GM12875 (cell line): ENCODE data around the gene RHOJ.
"Not testable (repeated sequence)": the region's sequence is repeated elsewhere in the genome, so short reads cannot be mapped to it uniquely, and the experiment has no call there.

Source experiments
- H3K4me3 ChIP-seq: one replicate; pipeline ENCODE4 v1.5.1; 2011; ENCODE audit warnings: low read depth, low read length, control low read depth
- CTCF ChIP-seq: IDR thresholded peaks from 2 replicates; pipeline ENCODE4 v1.5.1; 2011; ENCODE audit warnings: low read depth, mild to moderate bottlenecking, control low read depth, inconsistent platforms, low read length, moderate library complexity, borderline replicate concordance; ENCODE audit not compliant: insufficient read depth

RHOJ gene

GRCh38 chr14:63296060-63296563, 91.9 kb downstream of the RHOJ start:
- H3K4me3 ChIP-seq = no peak overlapping the region

GRCh38 chr14:63297372-63298063, 93.3 kb downstream of the RHOJ start:
- no peak overlapping the region for H3K4me3 ChIP-seq
- no peak for TF ChIP-seq CTCF

More at GRCh38 chr14:63296060-63296563, 91.9 kb downstream of the RHOJ start:
- no peak for TF ChIP-seq CTCF

GRCh38 chr14:63299351-63300110, 95.3 kb downstream of the RHOJ start:
- H3K4me3 ChIP-seq = no peak overlapping the region
- TF ChIP-seq CTCF = no peak

- H3K4me3 ChIP-seq = no peak overlapping the region
- TF ChIP-seq CTCF = no peak
Observed at GRCh38 chr14:63300854-63301253, 96.6 kb downstream of the RHOJ start.

GRCh38 chr14:63301891-63302534, 97.8 kb downstream of the RHOJ start:
- no peak overlapping the region for H3K4me3 ChIP-seq
- TF ChIP-seq CTCF = no peak

- H3K4me3 ChIP-seq = not testable (repeated sequence)
Observed at GRCh38 chr14:63304429-63304828, 100.2 kb downstream of the RHOJ start.

GRCh38 chr14:63308723-63309317, 104.6 kb downstream of the RHOJ start:
- peak; percentile 77 for TF ChIP-seq CTCF
- no peak overlapping the region for H3K4me3 ChIP-seq
